Small intestine (tissue), 7 donors: Measurements from ENCODE around the gene GASK1B. TPM values are rescaled to one million over a fixed set of nuclear protein-coding genes. Genes with fewer than 3 reads are reported as not detected.

Experiments
- DNase-seq, 2 donors: peaks; one replicate each; pipeline versions ENCODE4 v3.0.0 to v3.0.0-alpha.2; 2013
- FAIRE-seq: peaks from 2 replicates; lab custom pipeline; 2012; peaks lifted over from hg19 to GRCh38; lab: Jason Lieb, UNC
- H3K27ac ChIP-seq, 3 donors: one replicate each; pipeline ENCODE4 v1.5.1; 2013; ENCODE audit warnings: low read length in 2 of 3, mild to moderate bottlenecking in 2 of 3, control low read depth in 1 of 3, inconsistent platforms in 1 of 3, low read depth in 1 of 3, moderate library complexity in 1 of 3
- H3K27me3 ChIP-seq, 3 donors: one replicate each; pipeline ENCODE4 v1.6.1; 2013; ENCODE audit warnings: low read length in 3 of 3, inconsistent platforms in 1 of 3; ENCODE audit not compliant: control insufficient read depth in 3 of 3, insufficient read depth in 3 of 3
- H3K36me3 ChIP-seq, 3 donors: one replicate each; pipeline ENCODE4 v1.6.1; 2013; ENCODE audit warnings: low read length in 3 of 3, inconsistent platforms in 1 of 3, low read depth in 1 of 3, mild to moderate bottlenecking in 1 of 3, moderate library complexity in 1 of 3; ENCODE audit not compliant: control insufficient read depth in 3 of 3, insufficient read depth in 2 of 3
- H3K4me1 ChIP-seq, 3 donors: one replicate each; pipeline ENCODE4 v1.6.1; 2013; ENCODE audit warnings: low read length in 2 of 3, inconsistent platforms in 1 of 3, low read depth in 1 of 3, mild to moderate bottlenecking in 1 of 3, moderate library complexity in 1 of 3; ENCODE audit not compliant: control insufficient read depth in 3 of 3, insufficient read depth in 2 of 3
- H3K4me3 ChIP-seq, 3 donors: one replicate each; pipeline ENCODE4 v1.5.1; 2013; ENCODE audit warnings: low read length in 3 of 3, control low read depth in 1 of 3, inconsistent platforms in 1 of 3, low read depth in 1 of 3, mild to moderate bottlenecking in 1 of 3, moderate library complexity in 1 of 3
- H3K9me3 ChIP-seq, 2 donors: one replicate each; pipeline ENCODE4 v1.6.1; 2013; ENCODE audit warnings: low read depth in 1 of 2, low read length in 1 of 2; ENCODE audit not compliant: control insufficient read depth in 2 of 2, insufficient read depth in 1 of 2
- WGBS, 3 donors: extraction: QIAGEN DNeasy Blood & Tissue Kit; methylation state at CpG; one replicate each; pipeline ENCODE4 v1.1.7; 2013; 5-methylcytosine and 5-hydroxymethylcytosine counted together
- polyA plus RNA-seq, 4 donors: library from polyadenylated mRNA; stranded (reverse) in 3 of 4; unstranded in 1 of 4; fragments of 200-250 nt in 3 of 4; fragments of 120-200 nt in 1 of 4; gene quantifications; one replicate each; pipeline versions ENCODE4 v1.2.1 to v1.2.3, GENCODE V29; 2013
- donor health status: healthy with polysubstance abuse.
- donor health status: control.
- donor health status: control.
- donor health status: Bipolar disorder and iron deficiency.
- donor health status: healthy.

The GASK1B gene
- polyA plus RNA-seq, 4 donors: 1.8 to 36.0 (median 7.5) TPM

DNA sequence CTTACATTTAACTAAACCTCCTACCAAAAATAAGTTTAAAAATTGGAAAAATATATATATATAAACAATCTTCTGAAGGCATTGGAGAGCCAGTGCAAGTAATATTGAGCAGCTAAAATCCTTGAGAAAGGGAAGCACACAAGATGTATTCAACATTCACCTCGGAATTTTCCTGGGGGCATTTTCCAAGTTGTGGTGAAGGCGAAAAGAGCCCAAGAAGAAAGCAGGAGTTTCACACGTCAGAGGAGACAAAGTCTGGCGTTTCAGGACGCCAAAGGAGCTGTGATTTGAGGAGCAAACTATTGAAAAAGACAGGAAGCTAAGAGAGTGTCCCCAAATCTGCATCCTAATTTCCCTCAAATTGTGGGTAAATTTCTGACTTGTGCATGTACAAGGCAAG, 9.1 kb upstream of the GASK1B start:
- Histone ChIP-seq H3K9me3 (no peaks in the 10 kb centered on the region), H3K36me3 (peaks cover 0 to 5% (median 0%) of the 10 kb centered on the region in 3 donors), H3K4me3 (no peak overlapping the region), H3K27ac (no peak overlapping the region), H3K27me3 (no peaks in the 10 kb centered on the region), H3K4me1 (no peaks in the 10 kb centered on the region)
- DNase-seq (no peak), FAIRE-seq (no peak)
- WGBS, 3 donors: 83 to 88% (median 86%) methylated on average over 5 of the region's 5 CpGs

DNA sequence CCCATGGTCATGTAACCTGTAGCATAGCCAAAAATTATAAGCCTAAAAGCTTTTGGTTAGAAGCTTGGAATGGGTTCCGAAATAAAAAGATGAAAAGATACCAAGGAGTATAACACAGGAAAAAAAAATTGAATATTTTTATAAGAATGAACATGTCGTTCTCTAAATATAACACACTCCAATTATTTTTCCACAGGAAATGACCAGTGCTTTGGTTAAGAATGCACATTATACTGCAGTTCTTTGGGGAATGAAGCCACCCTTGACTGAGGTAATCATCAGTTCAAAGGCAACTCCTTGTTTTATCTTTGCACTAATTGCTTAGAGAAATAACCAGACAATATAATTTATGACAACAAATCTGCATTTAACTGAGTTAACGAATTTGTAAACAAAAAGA, 6.6 kb upstream of the GASK1B start:
- H3K36me3 ChIP-seq: peaks cover 0 to 3% (median 0%) of the 10 kb centered on the region in 3 donors
- H3K27ac ChIP-seq: no peak overlapping the region
- FAIRE-seq (no peak), DNase-seq (no peak)
- no peak overlapping the region for H3K4me3 ChIP-seq
- H3K27me3 ChIP-seq: no peaks in the 10 kb centered on the region
- H3K4me1 ChIP-seq: peaks cover 0 to 6% (median 2%) of the 10 kb centered on the region in 3 donors
- WGBS, 3 donors: 76 to 79% (median 78%) methylated on average over 3 of the region's 3 CpGs
- no peaks in the 10 kb centered on the region for H3K9me3 ChIP-seq

DNA sequence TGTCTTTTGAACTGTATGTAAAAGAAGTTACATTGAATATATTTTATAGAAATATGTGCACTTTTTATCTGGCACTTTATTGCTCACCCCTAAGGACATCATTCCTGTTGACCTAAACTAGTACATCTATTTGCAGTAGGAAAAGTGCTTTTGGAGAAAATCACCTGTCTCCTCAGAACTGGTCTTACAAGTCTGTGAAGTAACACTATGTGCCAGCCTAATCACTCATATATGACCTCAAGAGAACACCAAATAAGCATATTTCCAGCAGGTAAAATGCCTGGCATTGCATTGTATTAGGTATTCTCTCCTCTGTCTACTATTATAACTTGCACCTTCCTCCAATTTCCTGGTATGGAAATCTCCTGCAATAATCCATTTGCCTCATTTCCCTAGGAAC, 4.0 kb upstream of the GASK1B start:
- H3K27ac ChIP-seq: no peak overlapping the region
- DNase-seq: no peak
- peaks cover 0 to 15% (median 2%) of the 10 kb centered on the region in 3 donors for H3K4me1 ChIP-seq
- FAIRE-seq: no peak
- H3K36me3 ChIP-seq: no peaks in the 10 kb centered on the region
- no peaks in the 10 kb centered on the region for H3K9me3 ChIP-seq
- no peaks in the 10 kb centered on the region for H3K27me3 ChIP-seq
- H3K4me3 ChIP-seq: no peak overlapping the region

DNA sequence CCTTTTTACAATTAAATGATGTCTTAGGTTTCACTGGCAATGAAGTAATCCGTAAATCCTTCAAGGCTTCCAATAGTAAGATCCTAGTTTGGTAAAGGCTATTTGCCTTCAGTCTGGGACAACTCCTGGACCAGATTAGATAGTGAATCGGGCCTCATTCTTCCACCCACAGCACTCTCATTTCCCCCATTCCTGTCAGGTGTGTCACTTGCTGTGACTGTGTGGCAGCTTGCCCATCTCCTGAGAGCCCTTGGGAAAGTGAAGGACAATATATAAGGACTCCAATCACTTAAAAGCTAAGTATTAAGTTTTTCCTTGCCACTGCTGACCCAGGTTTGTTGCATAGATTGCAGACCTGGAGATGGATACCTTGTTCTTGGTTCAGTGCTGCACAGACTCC, 3.3 kb upstream of the GASK1B start:
- Histone ChIP-seq H3K36me3 (peaks cover 0 to under 1% (median 0%) of the 10 kb centered on the region in 3 donors), H3K4me3 (no peak overlapping the region), H3K27me3 (no peaks in the 10 kb centered on the region), H3K27ac (peak overlapping the region in 1 of 3 donors; percentile 3), H3K9me3 (no peaks in the 10 kb centered on the region), H3K4me1 (peaks cover 0 to 15% (median 2%) of the 10 kb centered on the region in 3 donors)
- 13 to 57% (median 38%) methylated on average over 2 of the region's 2 CpGs for WGBS, 3 donors
- FAIRE-seq (no peak), DNase-seq (peak in 1 of 2 donors; percentile 59)

DNA sequence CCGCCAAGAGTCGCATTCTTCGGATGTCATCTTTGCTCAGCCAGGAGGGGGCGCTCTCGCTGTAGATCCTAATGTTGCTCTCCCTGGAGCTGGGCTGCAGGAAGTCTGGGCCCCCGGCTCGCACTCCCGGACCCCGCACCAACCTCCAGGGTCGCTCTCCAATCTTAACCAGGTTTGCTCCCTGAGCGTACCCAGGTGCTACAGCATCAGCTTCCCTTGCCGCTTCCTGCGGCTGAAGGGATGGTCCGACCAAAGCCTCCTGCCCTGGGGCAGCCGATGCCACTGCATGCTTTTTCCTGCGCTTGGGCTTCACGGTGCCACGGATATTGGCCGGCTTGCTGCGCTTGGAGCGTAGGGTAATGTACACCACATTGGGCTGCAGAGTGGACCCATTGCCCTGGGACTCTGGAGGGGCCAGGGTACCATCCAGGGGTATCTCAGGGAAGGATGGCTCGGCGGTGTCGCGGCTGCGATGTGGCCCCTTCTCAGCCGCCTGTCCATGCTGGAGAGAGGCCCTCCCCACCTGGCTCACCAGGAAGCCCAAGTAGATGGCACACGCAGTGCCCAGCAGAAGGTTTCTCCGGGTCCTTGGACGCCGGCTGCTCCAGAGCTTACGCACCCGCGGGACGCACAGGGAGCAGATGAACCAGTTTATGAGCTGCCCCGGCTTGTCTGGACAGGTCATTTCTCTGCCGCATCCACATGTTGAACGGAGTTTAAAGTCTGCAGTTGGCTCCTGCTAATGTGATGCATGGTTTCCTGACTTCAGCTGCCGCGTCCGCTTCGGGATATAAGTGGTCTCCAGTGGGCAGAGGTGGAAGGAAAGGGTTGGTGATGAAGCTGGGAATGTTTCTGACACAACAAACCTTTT, 1.9 kb downstream of the GASK1B start:
- H3K9me3 ChIP-seq: no peaks in the 10 kb centered on the region
- no peaks in the 10 kb centered on the region for H3K27me3 ChIP-seq
- peak overlapping the region in 2 of 3 donors; percentile 69 to 83 for H3K27ac ChIP-seq
- H3K4me3 ChIP-seq: peak overlapping the region in 2 of 3 donors; percentile 9 to 70
- H3K36me3 ChIP-seq: peaks cover 0 to 8% (median 0%) of the 10 kb centered on the region in 3 donors
- DNase-seq: peak; percentile 54 to 88
- 28 to 50% (median 42%) methylated on average over 42 of the region's 42 CpGs for WGBS, 3 donors
- peaks cover 0 to 21% (median 0%) of the 10 kb centered on the region in 3 donors for H3K4me1 ChIP-seq
- FAIRE-seq: no peak

DNA sequence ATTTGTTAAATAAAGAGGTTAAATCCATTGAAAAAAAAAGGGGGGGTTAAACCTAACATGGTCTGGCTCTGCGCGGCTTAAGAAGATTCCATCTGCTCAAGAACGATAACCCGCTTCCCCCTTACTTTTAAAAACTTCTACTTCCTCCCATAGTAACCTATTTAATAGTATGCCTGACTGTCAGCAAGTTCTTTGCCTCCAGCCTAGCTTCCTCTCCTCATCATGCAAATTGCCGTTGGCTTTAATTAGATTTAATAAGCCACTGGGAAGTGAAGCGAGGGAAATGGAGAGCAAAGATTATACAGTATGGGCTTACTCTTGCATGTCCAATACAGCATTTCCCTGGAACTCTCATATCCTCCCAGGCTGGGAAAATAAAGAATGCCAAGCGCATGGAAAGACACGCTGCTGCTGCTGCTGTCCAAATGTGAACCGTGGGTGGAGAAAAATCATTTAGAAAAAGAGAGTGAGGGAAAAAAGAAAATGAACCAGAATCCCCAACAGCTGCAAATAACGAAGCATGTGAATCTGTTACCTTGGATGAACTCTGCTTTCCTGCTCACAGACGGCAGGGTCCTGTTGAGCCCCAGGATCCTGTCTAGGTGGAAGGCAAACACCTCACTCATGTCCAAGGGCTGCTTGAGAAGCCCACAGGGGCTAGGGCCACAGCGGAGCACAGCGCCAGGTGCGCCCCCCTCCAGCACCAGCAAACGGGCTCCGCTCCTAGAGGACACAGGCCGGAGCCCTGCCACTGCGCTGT, 2.7 kb downstream of the GASK1B start:
- Histone ChIP-seq H3K9me3 (no peaks in the 10 kb centered on the region), H3K4me1 (peaks cover 0 to 21% (median 0%) of the 10 kb centered on the region in 3 donors), H3K27ac (peak overlapping the region in 2 of 3 donors; percentile 69 to 83), H3K4me3 (peak overlapping the region in 1 of 3 donors; percentile 70), H3K36me3 (peaks cover 0 to 8% (median 0%) of the 10 kb centered on the region in 3 donors), H3K27me3 (no peaks in the 10 kb centered on the region)
- peak in 1 of 2 donors; percentile 13 for DNase-seq
- FAIRE-seq: no peak
- 30 to 61% (median 54%) methylated on average over 18 of the region's 18 CpGs for WGBS, 3 donors

DNA sequence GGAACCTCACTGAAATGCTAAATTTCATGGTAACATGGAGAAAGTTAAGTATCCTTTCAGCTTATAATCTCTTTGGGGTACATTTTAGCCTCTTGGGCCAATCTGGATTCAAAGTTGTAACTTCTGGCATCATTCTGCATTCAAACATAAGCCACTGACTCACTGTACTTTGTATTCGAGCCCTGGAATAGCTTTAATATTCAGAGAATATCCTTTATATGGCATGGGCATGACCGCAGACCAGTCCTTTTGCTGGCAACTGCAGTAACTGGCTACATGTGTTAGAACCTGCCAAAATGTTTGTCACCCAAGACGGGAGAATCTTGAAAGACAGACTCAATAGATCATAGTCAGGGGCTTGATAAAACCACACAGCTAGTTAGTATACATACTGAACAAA, 3.3 kb downstream of the GASK1B start:
- H3K4me3 ChIP-seq: peak overlapping the region in 1 of 3 donors; percentile 70
- H3K36me3 ChIP-seq: peaks cover 0 to 8% (median 0%) of the 10 kb centered on the region in 3 donors
- 23 to 51% (median 49%) methylated on average over 3 of the region's 3 CpGs for WGBS, 3 donors
- peaks cover 0 to 15% (median 0%) of the 10 kb centered on the region in 3 donors for H3K4me1 ChIP-seq
- FAIRE-seq (no peak), DNase-seq (no peak)
- H3K9me3 ChIP-seq: no peaks in the 10 kb centered on the region
- no peaks in the 10 kb centered on the region for H3K27me3 ChIP-seq
- H3K27ac ChIP-seq: peak overlapping the region in 2 of 3 donors; percentile 69 to 83

DNA sequence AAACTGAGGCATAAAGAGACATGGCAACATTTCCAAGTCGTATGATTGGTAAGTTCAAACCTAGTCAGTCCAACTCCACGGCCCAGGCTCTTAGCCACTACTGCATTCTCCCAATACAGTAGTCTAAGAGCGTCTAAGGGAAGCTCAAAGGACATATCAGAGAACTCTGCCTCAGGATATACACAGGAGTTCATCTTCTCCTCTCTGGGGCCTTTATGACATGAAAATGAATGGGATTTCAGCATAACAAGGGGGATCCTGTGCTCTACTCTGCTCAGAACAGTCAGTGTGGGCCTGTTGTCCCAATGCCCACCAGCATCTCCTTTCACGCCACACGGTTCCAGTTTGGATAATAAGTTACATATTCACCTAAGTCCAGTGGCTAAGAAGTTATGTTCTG, 4.2 kb downstream of the GASK1B start:
- Histone ChIP-seq H3K36me3 (peaks cover 0 to 8% (median 3%) of the 10 kb centered on the region in 3 donors), H3K9me3 (no peaks in the 10 kb centered on the region), H3K27ac (peak overlapping the region in 2 of 3 donors; percentile 75 to 83), H3K4me1 (peaks cover 0 to 8% (median 0%) of the 10 kb centered on the region in 3 donors), H3K4me3 (peak overlapping the region in 1 of 3 donors; percentile 70), H3K27me3 (no peaks in the 10 kb centered on the region)
- WGBS, 3 donors: 71 to 85% (median 78%) methylated on average over 5 of the region's 5 CpGs
- no peak for FAIRE-seq
- DNase-seq: no peak
